ENCODE results near the gene BCAP31. TPM values are rescaled to one million over a fixed set of nuclear protein-coding genes. Genes with fewer than 3 reads are reported as not detected.
A peak's percentile ranks its signal among the peaks of the same experiment; 100 is the strongest.

BCAP31 gene
- total and polyA plus RNA-seq, 2 of the 13 experiments (the other 11 are each of a cell fraction or from before 2014, with no cell fraction given), result 139 to 178 TPM

DNA sequence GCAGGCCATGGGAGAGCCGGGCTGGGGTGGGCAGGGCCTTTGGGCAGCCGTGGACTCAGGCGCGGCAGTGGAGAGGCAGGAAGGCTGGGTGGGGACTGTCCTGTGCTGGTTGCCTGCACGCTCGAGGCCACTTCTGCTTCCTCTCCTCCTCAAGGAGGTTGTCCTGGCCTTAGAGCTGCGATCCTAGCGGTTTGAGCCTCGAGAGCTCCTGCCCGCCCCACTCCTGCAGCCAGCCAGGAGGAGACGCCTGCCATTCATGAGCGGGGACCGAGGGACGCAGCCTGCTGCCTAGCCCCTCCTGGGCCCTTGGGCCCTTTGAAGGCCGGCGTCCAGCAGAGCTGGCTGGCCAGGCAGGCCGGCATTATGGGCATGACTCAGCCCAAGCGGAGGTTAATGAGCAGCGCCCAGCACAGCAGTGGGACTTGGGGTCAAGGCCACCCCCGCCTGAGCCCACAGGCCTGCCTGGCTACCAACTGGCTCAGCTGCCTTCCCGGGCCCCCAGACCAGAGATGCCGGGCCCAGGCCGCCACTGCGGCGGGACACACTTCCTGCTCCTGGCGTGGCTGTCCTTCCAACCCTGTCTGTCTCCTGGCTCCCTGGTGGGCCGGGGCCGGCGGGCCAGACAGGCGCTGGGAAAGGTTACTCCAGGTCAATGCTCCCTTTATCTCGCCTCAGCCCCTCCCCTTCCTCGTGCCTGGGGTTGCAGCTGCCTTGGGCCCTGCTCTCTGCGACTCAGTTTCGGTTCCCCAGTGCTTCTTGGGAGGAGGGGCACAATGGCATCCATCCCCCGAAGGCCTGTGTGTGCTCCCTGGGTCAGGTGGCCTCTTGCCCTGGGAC lies 2.3 kb upstream of the BCAP31 start (continued):
- TF ChIP-seq, protein P1, sequence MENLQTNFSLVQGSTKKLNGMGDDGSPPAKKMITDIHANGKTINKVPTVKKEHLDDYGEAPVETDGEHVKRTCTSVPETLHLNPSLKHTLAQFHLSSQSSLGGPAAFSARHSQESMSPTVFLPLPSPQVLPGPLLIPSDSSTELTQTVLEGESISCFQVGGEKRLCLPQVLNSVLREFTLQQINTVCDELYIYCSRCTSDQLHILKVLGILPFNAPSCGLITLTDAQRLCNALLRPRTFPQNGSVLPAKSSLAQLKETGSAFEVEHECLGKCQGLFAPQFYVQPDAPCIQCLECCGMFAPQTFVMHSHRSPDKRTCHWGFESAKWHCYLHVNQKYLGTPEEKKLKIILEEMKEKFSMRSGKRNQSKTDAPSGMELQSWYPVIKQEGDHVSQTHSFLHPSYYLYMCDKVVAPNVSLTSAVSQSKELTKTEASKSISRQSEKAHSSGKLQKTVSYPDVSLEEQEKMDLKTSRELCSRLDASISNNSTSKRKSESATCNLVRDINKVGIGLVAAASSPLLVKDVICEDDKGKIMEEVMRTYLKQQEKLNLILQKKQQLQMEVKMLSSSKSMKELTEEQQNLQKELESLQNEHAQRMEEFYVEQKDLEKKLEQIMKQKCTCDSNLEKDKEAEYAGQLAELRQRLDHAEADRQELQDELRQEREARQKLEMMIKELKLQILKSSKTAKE (CRISPR knock-in tag; IDR thresholded peaks at IDR 0.05; ENCODE audit: borderline replicate concordance), result peak; percentile 81; the same call in 1 of the 2 replicates
- TF ChIP-seq, protein P2, sequence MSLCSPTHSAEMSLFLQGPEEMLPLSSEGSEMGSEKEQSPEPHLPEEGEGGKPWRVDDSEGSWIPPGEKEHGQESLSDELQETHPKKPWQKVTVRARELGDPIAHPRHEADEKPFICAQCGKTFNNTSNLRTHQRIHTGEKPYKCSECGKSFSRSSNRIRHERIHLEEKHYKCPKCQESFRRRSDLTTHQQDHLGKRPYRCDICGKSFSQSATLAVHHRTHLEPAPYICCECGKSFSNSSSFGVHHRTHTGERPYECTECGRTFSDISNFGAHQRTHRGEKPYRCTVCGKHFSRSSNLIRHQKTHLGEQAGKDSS (CRISPR knock-in tag; IDR thresholded peaks at IDR 0.05; ENCODE audit: borderline replicate concordance, low read depth), result 0 out of 2 replicates have a peak, but pooled peaks have one; percentile 61
- TF ChIP-seq RAD51 (IDR thresholded peaks at IDR 0.05; ENCODE audit: borderline replicate concordance), result no peak
- peak; percentile 93 for TF ChIP-seq SAP130 (CRISPR knock-in tag; IDR thresholded peaks at IDR 0.05; ENCODE audit: low read depth)
- TF ChIP-seq NKX3-1 (CRISPR knock-in tag; IDR thresholded peaks at IDR 0.05), result peak; percentile 29; the same call in 1 of the 2 replicates
- TF ChIP-seq ZSCAN30 (CRISPR knock-in tag; IDR thresholded peaks at IDR 0.05), result 0 out of 2 replicates have a peak, but pooled peaks have one; percentile 32
- peak; percentile 35; the same call in 1 of the 2 replicates for TF ChIP-seq TGIF2 (CRISPR knock-in tag; IDR thresholded peaks at IDR 0.05)
- TF ChIP-seq RXRA (CRISPR knock-in tag; IDR thresholded peaks at IDR 0.05), result peak; percentile 98
- TF ChIP-seq, protein P3, sequence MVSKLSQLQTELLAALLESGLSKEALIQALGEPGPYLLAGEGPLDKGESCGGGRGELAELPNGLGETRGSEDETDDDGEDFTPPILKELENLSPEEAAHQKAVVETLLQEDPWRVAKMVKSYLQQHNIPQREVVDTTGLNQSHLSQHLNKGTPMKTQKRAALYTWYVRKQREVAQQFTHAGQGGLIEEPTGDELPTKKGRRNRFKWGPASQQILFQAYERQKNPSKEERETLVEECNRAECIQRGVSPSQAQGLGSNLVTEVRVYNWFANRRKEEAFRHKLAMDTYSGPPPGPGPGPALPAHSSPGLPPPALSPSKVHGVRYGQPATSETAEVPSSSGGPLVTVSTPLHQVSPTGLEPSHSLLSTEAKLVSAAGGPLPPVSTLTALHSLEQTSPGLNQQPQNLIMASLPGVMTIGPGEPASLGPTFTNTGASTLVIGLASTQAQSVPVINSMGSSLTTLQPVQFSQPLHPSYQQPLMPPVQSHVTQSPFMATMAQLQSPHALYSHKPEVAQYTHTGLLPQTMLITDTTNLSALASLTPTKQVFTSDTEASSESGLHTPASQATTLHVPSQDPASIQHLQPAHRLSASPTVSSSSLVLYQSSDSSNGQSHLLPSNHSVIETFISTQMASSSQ (IDR thresholded peaks at IDR 0.05; ENCODE audit: low read depth), result no peak
- TF ChIP-seq, protein P3 (CRISPR knock-in tag; IDR thresholded peaks at IDR 0.05; ENCODE audit: borderline replicate concordance), result peak; percentile 55; the same call in 1 of the 2 replicates
- no peak for TF ChIP-seq ZFP36L2 (CRISPR knock-in tag; IDR thresholded peaks at IDR 0.05)
- no peak for TF ChIP-seq GZF1 (CRISPR knock-in tag; IDR thresholded peaks at IDR 0.05)
- TF ChIP-seq MYC (CRISPR knock-in tag; IDR thresholded peaks at IDR 0.05; ENCODE audit: borderline replicate concordance), result peak; percentile 56
- peak; percentile 35; the same call in 1 of the 2 replicates for TF ChIP-seq ATF7-NPFF (CRISPR knock-in tag; IDR thresholded peaks at IDR 0.05; ENCODE audit: low read depth)
- no peak for TF ChIP-seq CHCHD3 (CRISPR knock-in tag; IDR thresholded peaks at IDR 0.05)
- TF ChIP-seq MAF1 (CRISPR knock-in tag; IDR thresholded peaks at IDR 0.05; ENCODE audit: borderline replicate concordance), result no peak
- no peak for TF ChIP-seq ZBTB38 (CRISPR knock-in tag; IDR thresholded peaks at IDR 0.05)
- TF ChIP-seq, protein P4, sequence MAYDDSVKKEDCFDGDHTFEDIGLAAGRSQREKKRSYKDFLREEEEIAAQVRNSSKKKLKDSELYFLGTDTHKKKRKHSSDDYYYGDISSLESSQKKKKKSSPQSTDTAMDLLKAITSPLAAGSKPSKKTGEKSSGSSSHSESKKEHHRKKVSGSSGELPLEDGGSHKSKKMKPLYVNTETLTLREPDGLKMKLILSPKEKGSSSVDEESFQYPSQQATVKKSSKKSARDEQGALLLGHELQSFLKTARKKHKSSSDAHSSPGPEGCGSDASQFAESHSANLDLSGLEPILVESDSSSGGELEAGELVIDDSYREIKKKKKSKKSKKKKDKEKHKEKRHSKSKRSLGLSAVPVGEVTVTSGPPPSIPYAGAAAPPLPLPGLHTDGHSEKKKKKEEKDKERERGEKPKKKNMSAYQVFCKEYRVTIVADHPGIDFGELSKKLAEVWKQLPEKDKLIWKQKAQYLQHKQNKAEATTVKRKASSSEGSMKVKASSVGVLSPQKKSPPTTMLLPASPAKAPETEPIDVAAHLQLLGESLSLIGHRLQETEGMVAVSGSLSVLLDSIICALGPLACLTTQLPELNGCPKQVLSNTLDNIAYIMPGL (CRISPR knock-in tag; IDR thresholded peaks at IDR 0.05; ENCODE audit: borderline replicate concordance in 1 of 2, low read depth in 1 of 2), result peak in 1 of 2 experiments; percentile 53; a peak in 2 of 4 replicates
- TF ChIP-seq PHF20 (CRISPR knock-in tag; IDR thresholded peaks at IDR 0.05), result peak; percentile 18; the same call in 1 of the 2 replicates
- TF ChIP-seq FOXC1 (CRISPR knock-in tag; IDR thresholded peaks at IDR 0.05; ENCODE audit: borderline replicate concordance), result peak; percentile 66; the same call in 1 of the 2 replicates

All from HepG2 (cell line).